H1 (cell line): ENCODE measurements around the gene VPS11. TPM values are rescaled to one million over a fixed set of nuclear protein-coding genes. Genes with fewer than 3 reads are reported as not detected.

ENCODE experiments used
- CTCF ChIA-PET: fragments of 300-600 bp; sonication (Branson Sonifier 250); formaldehyde crosslinking; loops from one replicate; lab custom pipeline; 2021; ENCODE audit not compliant: partially characterized antibody; lab: Charles Lee
- POLR2A ChIA-PET: fragments of 300-600 bp; sonication (Branson Sonifier 250); formaldehyde crosslinking; loops from one replicate; lab custom pipeline; 2021; ENCODE audit warnings: inconsistent platforms; ENCODE audit not compliant: partially characterized antibody; lab: Charles Lee
- DNase-seq, 2 experiments: peaks; one replicate each; pipeline versions ENCODE4 v3.0.0 to v3.0.0-alpha.2; 2010 to 2022; ENCODE audit warnings: low spot score in 2 of 2, low read depth in 1 of 2, mixed read lengths in 1 of 2
- FAIRE-seq: peaks from 2 replicates; lab custom pipeline; 2011; peaks lifted over from hg19 to GRCh38; lab: Jason Lieb, UNC
- H2AFZ ChIP-seq: 2 replicates; pipeline ENCODE4 v1.8.1; 2012; ENCODE audit warnings: low read length, inconsistent platforms
- H2AK5ac ChIP-seq: 2 replicates; pipeline ENCODE4 v1.6.1; 2013; ENCODE audit warnings: low read depth, low read length
- H2BK120ac ChIP-seq: replicated peaks from 2 replicates; pipeline ENCODE3; 2013; ENCODE audit warnings: low read depth, low read length, inconsistent platforms
- H2BK12ac ChIP-seq: 2 replicates; pipeline ENCODE4 v1.6.1; 2013; ENCODE audit warnings: low read depth, low read length
- H2BK15ac ChIP-seq: 2 replicates; pipeline ENCODE4 v1.6.1; 2013; ENCODE audit warnings: low read length
- H2BK20ac ChIP-seq: 2 replicates; pipeline ENCODE4 v1.6.1; 2013; ENCODE audit warnings: low read length
- H2BK5ac ChIP-seq: 2 replicates; pipeline ENCODE4 v1.6.1; 2013; ENCODE audit warnings: low read depth, low read length
- H3K14ac ChIP-seq: 2 replicates; pipeline ENCODE4 v1.6.1; 2013; ENCODE audit warnings: inconsistent platforms; ENCODE audit not compliant: insufficient read length
- H3K18ac ChIP-seq: 2 replicates; pipeline ENCODE4 v1.6.1; 2013; ENCODE audit warnings: low read length; ENCODE audit errors: extremely low read depth
- H3K23ac ChIP-seq: 2 replicates; pipeline ENCODE4 v1.6.1; 2013; ENCODE audit warnings: inconsistent platforms; ENCODE audit not compliant: insufficient read length
- H3K23me2 ChIP-seq: 2 replicates; pipeline ENCODE4 v1.6.1; 2013; ENCODE audit warnings: low read depth, low read length
- H3K27ac ChIP-seq: 2 replicates; pipeline ENCODE4 v1.6.1; 2011; ENCODE audit warnings: low read depth, low read length, inconsistent platforms
- H3K27me3 ChIP-seq, 4 experiments: replicated peaks in 1 of 4; 1 replicate in 1 of 4; 2 replicates in 3 of 4; pipeline versions ENCODE4 v1.6.1 to v1.8.1; 2011 to 2013; ENCODE audit warnings: low read length in 3 of 4, mild to moderate bottlenecking in 3 of 4, inconsistent platforms in 2 of 4, mixed read lengths in 2 of 4, moderate library complexity in 1 of 4; ENCODE audit not compliant: control insufficient read depth in 3 of 4, insufficient read depth in 3 of 4; ENCODE audit errors: extremely low read depth in 1 of 4
- H3K36me3 ChIP-seq, 4 experiments: 2 replicates each; pipeline versions ENCODE4 v1.6.1 to v1.8.1; 2011 to 2013; ENCODE audit warnings: mild to moderate bottlenecking in 4 of 4, low read length in 3 of 4, moderate library complexity in 2 of 4, control low read depth in 1 of 4, inconsistent platforms in 1 of 4; ENCODE audit not compliant: insufficient read depth in 4 of 4, control insufficient read depth in 2 of 4
- H3K4ac ChIP-seq: replicated peaks from 2 replicates; pipeline ENCODE3; 2013; ENCODE audit warnings: low read length, low read depth, mixed read lengths, inconsistent platforms; ENCODE audit not compliant: insufficient read length
- H3K4me1 ChIP-seq, 4 experiments: replicated peaks in 1 of 4; 1 replicate in 1 of 4; 2 replicates in 3 of 4; pipeline versions ENCODE4 v1.6.1 to v1.8.1; 2011 to 2013; ENCODE audit warnings: low read length in 3 of 4, inconsistent platforms in 2 of 4, mixed read lengths in 1 of 4; ENCODE audit not compliant: insufficient read depth in 4 of 4, control insufficient read depth in 3 of 4
- H3K4me2 ChIP-seq, 2 experiments: 2 replicates each; pipeline versions ENCODE4 v1.6.1 to v1.8.1; 2011 to 2013; ENCODE audit warnings: low read depth in 2 of 2, low read length in 2 of 2, control low read depth in 1 of 2, inconsistent platforms in 1 of 2, mild to moderate bottlenecking in 1 of 2; ENCODE audit not compliant: insufficient read depth in 1 of 2
- H3K4me3 ChIP-seq, 4 experiments: fragments of 200-600, 300-600 bp in 1 of 4; sonication (generic), shearing (Covaris generic), sonication (Bioruptor Twin) in 1 of 4; 2 replicates each; pipeline versions ENCODE4 v1.5.1 to v1.8.1; 2011 to 2016; ENCODE audit warnings: low read length in 4 of 4, low read depth in 3 of 4, control low read depth in 2 of 4, inconsistent platforms in 2 of 4, mild to moderate bottlenecking in 2 of 4, mixed read lengths in 1 of 4, moderate library complexity in 1 of 4; ENCODE audit not compliant: insufficient read depth in 2 of 4; ENCODE audit errors: extremely low read depth in 1 of 4
- H3K56ac ChIP-seq: replicated peaks from 2 replicates; pipeline ENCODE3; 2013; ENCODE audit warnings: low read depth, mild to moderate bottlenecking, mixed read lengths, low read length, inconsistent platforms; ENCODE audit not compliant: insufficient read length
- H3K79me1 ChIP-seq: 2 replicates; pipeline ENCODE4 v1.6.1; 2013; ENCODE audit warnings: low read depth, low read length, control low read depth
- H3K79me2 ChIP-seq, 2 experiments: 2 replicates each; pipeline versions ENCODE4 v1.6.1 to v1.8.1; 2012 to 2013; ENCODE audit warnings: low read length in 2 of 2, mild to moderate bottlenecking in 2 of 2, inconsistent platforms in 1 of 2; ENCODE audit not compliant: insufficient read depth in 2 of 2, control insufficient read depth in 1 of 2
- H3K9ac ChIP-seq, 4 experiments: replicated peaks in 1 of 4; 1 replicate in 1 of 4; 2 replicates in 3 of 4; pipeline versions ENCODE4 v1.6.1 to v1.8.1; 2011 to 2013; ENCODE audit warnings: low read depth in 3 of 4, low read length in 3 of 4, control low read depth in 2 of 4, mild to moderate bottlenecking in 2 of 4, moderate library complexity in 2 of 4, inconsistent platforms in 1 of 4; ENCODE audit errors: extremely low read depth in 1 of 4
- H3K9me3 ChIP-seq, 2 experiments: 2 replicates each; pipeline versions ENCODE4 v1.6.1 to v1.8.1; 2012 to 2013; ENCODE audit warnings: mild to moderate bottlenecking in 2 of 2, moderate library complexity in 2 of 2, control low read depth in 1 of 2, inconsistent platforms in 1 of 2, low read depth in 1 of 2, low read length in 1 of 2, mixed read lengths in 1 of 2; ENCODE audit not compliant: insufficient read depth in 2 of 2
- H4K20me1 ChIP-seq, 2 experiments: replicated peaks in 1 of 2; 2 replicates each; pipeline versions ENCODE3 to v1.8.1; 2011 to 2013; ENCODE audit warnings: inconsistent platforms in 2 of 2, low read length in 2 of 2, mild to moderate bottlenecking in 1 of 2; ENCODE audit not compliant: insufficient read depth in 2 of 2, control insufficient read depth in 1 of 2
- H4K5ac ChIP-seq: 2 replicates; pipeline ENCODE4 v1.6.1; 2013; ENCODE audit warnings: low read length, low read depth, mixed read lengths, inconsistent platforms; ENCODE audit not compliant: insufficient read length
- H4K8ac ChIP-seq: 2 replicates; pipeline ENCODE4 v1.8.0; 2013; ENCODE audit warnings: mild to moderate bottlenecking, moderate library complexity, low read length, inconsistent platforms; ENCODE audit not compliant: insufficient read depth; ENCODE audit errors: extremely low read depth
- H4K91ac ChIP-seq: replicated peaks from 2 replicates; pipeline ENCODE3; 2013; ENCODE audit warnings: low read length, mixed read lengths, inconsistent platforms; ENCODE audit not compliant: insufficient read length
- CREB1 ChIP-seq: IDR thresholded peaks from 2 replicates; pipeline ENCODE4 v1.6.1; 2012; ENCODE audit warnings: inconsistent platforms
- E2F6 ChIP-seq: IDR thresholded peaks from 2 replicates; pipeline ENCODE4 v1.6.1; 2012; ENCODE audit warnings: inconsistent platforms
- KDM4A ChIP-seq: IDR thresholded peaks from one replicate; pipeline ENCODE4 v1.7.1; 2012; ENCODE audit warnings: low read depth, mild to moderate bottlenecking, moderate library complexity, low read length, inconsistent platforms; ENCODE audit not compliant: severe bottlenecking
- SIN3A ChIP-seq, 2 experiments: IDR thresholded peaks in 1 of 2; conservative IDR thresholded peaks in 1 of 2; 2 replicates each; pipeline ENCODE4 v1.6.1; 2011 to 2012; ENCODE audit warnings: low read length in 2 of 2, improper control_type of control experiment in 1 of 2, low read depth in 1 of 2, mild to moderate bottlenecking in 1 of 2
- TBP ChIP-seq: IDR thresholded peaks from 2 replicates; pipeline ENCODE4 v1.6.1; 2011; ENCODE audit warnings: low read depth, low read length, improper control_type of control experiment
- TCF12 ChIP-seq: IDR thresholded peaks from 2 replicates; pipeline ENCODE4 v1.6.1; 2011; ENCODE audit warnings: low read depth, mild to moderate bottlenecking, low read length
- WGBS, 2 experiments: shearing (Covaris generic) in 1 of 2; methylation state at CpG; one replicate each; pipeline versions ENCODE4 v1.1.6 to v1.1.7; 2013 to 2015; ENCODE audit warnings: low lambda C conversion rate in 2 of 2, mixed read lengths in 2 of 2, inconsistent platforms in 1 of 2, low coverage in 1 of 2, missing lambda C conversion rate in 1 of 2; ENCODE audit not compliant: insufficient replicate concordance in 2 of 2, insufficient coverage in 1 of 2, insufficient read length in 1 of 2; ENCODE audit errors: extremely low coverage in 1 of 2, missing lambda C conversion rate in 1 of 2; 5-methylcytosine and 5-hydroxymethylcytosine counted together
- polyA plus RNA-seq, 7 experiments: library from polyadenylated mRNA; depleted of rRNA in 3 of 7; stranded (reverse) in 5 of 7; unstranded in 2 of 7; fragments of >200 nt in 5 of 7; fragments of 200-250 nt in 2 of 7; gene quantifications; 1 replicate in 5 of 7; 2 replicates in 1 of 7; 4 replicates in 1 of 7; pipeline versions ENCODE4 v1.2.1 to v1.2.3, GENCODE V29; 2011 to 2013; ENCODE audit warnings: missing spikeins in 2 of 7, mixed read lengths in 2 of 7
- total RNA-seq: library from RNA; stranded (reverse); fragmentation: NEBNext Ultra II Directional; extraction: Animal tissue kit (Norgen Biotek cat#: 25700); gene quantifications from 2 replicates; pipeline ENCODE4 v1.2.1, GENCODE V29; 2021

Gene VPS11
- total and polyA plus RNA-seq, 2 of the 8 experiments (the other 6 are each of a cell fraction or from before 2014, with no cell fraction given), result 13.1 to 15.5 TPM

- peaks cover 3 to 20% (median 5%) of the 10 kb centered on the region in 4 experiments for H3K4me1 ChIP-seq
- FAIRE-seq, result no peak
- POLR2A ChIA-PET, result interaction anchor here (0.7 to 10.6 kb wide), 15 partner anchors 8 to 227 kb away, joined by 3 to 139 read pairs (median 6); partner anchors contain the start of genes HINFP, HMBS, HYOU1 and NLRX1
- 9% methylated on average over 31 of the region's 49 CpGs; no CpG with 5 or more reads in 1 of the 2 experiments for WGBS, 2 experiments
- peak within 1 kb of the TSS; percentile 22; the same call in 1 of the 2 replicates for H2BK5ac ChIP-seq
- H3K4me3 ChIP-seq, result peak within 1 kb of the TSS; percentile 71 to 83 (median 75)
- H3K27me3 ChIP-seq, result peaks cover 2 to 20% (median 15%) of the 10 kb centered on the region in 4 experiments
- no peak within 1 kb of the TSS for H4K91ac ChIP-seq
- CTCF ChIA-PET, result interaction anchor here (0.9 to 4.0 kb wide), 11 partner anchors 11 to 267 kb away, joined by 3 to 26 read pairs (median 4); partner anchors contain the start of gene HINFP
- H3K23ac ChIP-seq, result no peak within 1 kb of the TSS
- H4K5ac ChIP-seq, result peak within 1 kb of the TSS; percentile 32
- peak within 1 kb of the TSS in 2 of 4 experiments; percentile 53 to 69; a peak in 5 of 7 replicates for H3K9ac ChIP-seq
- H2AK5ac ChIP-seq, result no peak within 1 kb of the TSS
- peaks cover 19% of the 10 kb centered on the region for H3K23me2 ChIP-seq
- no peaks in the 10 kb centered on the region for H3K9me3 ChIP-seq
- peaks cover 0 to 4% of the 10 kb centered on the region in 2 experiments for H4K20me1 ChIP-seq
- H3K27ac ChIP-seq, result no peak within 1 kb of the TSS
- no peaks in the 10 kb centered on the region for H3K79me2 ChIP-seq
- peak in 1 of 2 experiments; percentile 85 for DNase-seq
- H3K56ac ChIP-seq, result no peak within 1 kb of the TSS
- no peak within 1 kb of the TSS for H3K4ac ChIP-seq
- H3K4me2 ChIP-seq, result peak within 1 kb of the TSS; percentile 88 to 97
- H3K18ac ChIP-seq, result peak within 1 kb of the TSS; percentile 42; the same call in 1 of the 2 replicates
- TF ChIP-seq TCF12 (no peak), E2F6 (peak; percentile 16; the same call in 1 of the 2 replicates), SIN3A (conservative IDR thresholded peaks at IDR 0.05 in 1 of 2, IDR thresholded peaks at IDR 0.05 in 1 of 2; ENCODE audit: low read depth in 1 of 2, low read length in 2 of 2) (peak in 1 of 2 experiments; percentile 29; a peak in 2 of 4 replicates), KDM4A (peak; percentile 3), TBP (0 out of 2 replicates have a peak, but pooled peaks have one; percentile 11), CREB1 (0 out of 2 replicates have a peak, but pooled peaks have one; percentile 9)
- peak within 1 kb of the TSS; percentile 96 for H2AFZ ChIP-seq
- H3K36me3 ChIP-seq, result no peaks in the 10 kb centered on the region; a peak in 1 of 8 replicates
- H2BK20ac ChIP-seq, result no peak within 1 kb of the TSS
- H3K79me1 ChIP-seq, result peaks cover 2% of the 10 kb centered on the region; the same call in 1 of the 2 replicates
- 0 out of 2 replicates have a peak within 1 kb of the TSS, but pooled peaks have one; percentile 36 for H2BK15ac ChIP-seq
- H2BK120ac ChIP-seq, result no peak within 1 kb of the TSS
- H3K14ac ChIP-seq, result no peak within 1 kb of the TSS
- peak within 1 kb of the TSS; percentile 79; the same call in 1 of the 2 replicates for H2BK12ac ChIP-seq
- H4K8ac ChIP-seq, result no peak within 1 kb of the TSS
Observed at GRCh38 chr11:119106564-119107537, 39.2 kb downstream of the VPS11 start, which contains the start of gene C2CD2L. C2CD2L (plus strand) TSS chr11:119107344; CDS start chr11:119107742, 398 bp downstream.
